ENCODE measurements around the gene RYR1.

DNA sequence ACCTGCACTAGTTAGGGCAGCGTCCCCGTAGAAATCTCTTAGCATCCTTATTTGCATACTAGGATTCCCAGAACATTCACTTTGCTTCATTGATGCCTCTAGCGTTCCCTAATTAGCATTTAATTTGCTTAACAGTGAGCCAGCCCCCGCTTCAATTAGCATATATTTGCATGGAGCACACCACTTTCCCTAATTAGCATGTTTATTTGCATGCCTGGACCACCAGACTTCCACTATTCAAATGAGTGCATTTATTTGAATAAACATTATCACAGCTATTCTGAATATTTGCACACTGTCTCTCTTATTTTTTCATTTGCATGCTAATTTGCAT lies 69.6 kb downstream of the RYR1 start:
- TF ChIP-seq EZH2 (IDR thresholded peaks at IDR 0.05; ENCODE audit: insufficient read depth, poor library complexity, severe bottlenecking) (no peak), EZH2phosphoT487 (IDR thresholded peaks at IDR 0.05; ENCODE audit: insufficient read depth, low read depth) (no peak)

Data from GM23248 (cell line).